Measurements from ENCODE around the gene DIDO1.

The DIDO1 gene

GRCh38 chr20:62846166-62846890 is 80.0 kb downstream of the DIDO1 start:
- DNase-seq, result no peak

- DNase-seq, result no peak
Measured at GRCh38 chr20:62845416-62846160, 80.7 kb downstream of the DIDO1 start.

GRCh38 chr20:62844182-62844581 is 82.1 kb downstream of the DIDO1 start:
- DNase-seq, result no peak

- no peak for DNase-seq
Measured at GRCh38 chr20:62843656-62844055, 82.6 kb downstream of the DIDO1 start.

GRCh38 chr20:62841705-62842212 is 84.5 kb downstream of the DIDO1 start:
- DNase-seq, result no peak

- DNase-seq, result no peak
Measured at GRCh38 chr20:62840244-62841197, 85.8 kb downstream of the DIDO1 start.

GRCh38 chr20:62839816-62840215 is 86.5 kb downstream of the DIDO1 start:
- DNase-seq, result no peak

GRCh38 chr20:62839261-62839660 is 87.0 kb downstream of the DIDO1 start:
- DNase-seq, result no peak

- no peak for DNase-seq
Measured at GRCh38 chr20:62838128-62838891, 88.0 kb downstream of the DIDO1 start.

- DNase-seq, result no peak
Measured at GRCh38 chr20:62837790-62838127, 88.5 kb downstream of the DIDO1 start.

- no peak for DNase-seq
Measured at GRCh38 chr20:62836967-62837490, 89.3 kb downstream of the DIDO1 start.

GRCh38 chr20:62835931-62836861 is 90.1 kb downstream of the DIDO1 start:
- DNase-seq, result no peak

GRCh38 chr20:62834967-62835730 is 91.2 kb downstream of the DIDO1 start:
- DNase-seq, result no peak

- no peak for DNase-seq
Measured at GRCh38 chr20:62832951-62833391, 93.3 kb downstream of the DIDO1 start.

- no peak for DNase-seq
Measured at GRCh38 chr20:62832212-62832922, 93.9 kb downstream of the DIDO1 start.

- no peak for DNase-seq
Measured at GRCh38 chr20:62831854-62832211, 94.5 kb downstream of the DIDO1 start.

- no peak for DNase-seq
Measured at GRCh38 chr20:62831361-62831788, 94.9 kb downstream of the DIDO1 start.

GRCh38 chr20:62830821-62831220 is 95.5 kb downstream of the DIDO1 start:
- DNase-seq, result no peak

GRCh38 chr20:62830251-62830650 is 96.1 kb downstream of the DIDO1 start:
- DNase-seq, result no peak

All from stimulated activated naive CD4-positive, alpha-beta T cell treated with Interleukin-2 at 50 U/mL for 16 hours (primary cell).